HepG2 (cell line): ENCODE measurements around the gene SCEL.

Experiments used
- CTCF ChIP-seq: sonication (generic); formaldehyde crosslinking; IDR thresholded peaks from 2 replicates; pipeline ENCODE4 v1.5.0; 2020; ENCODE audit warnings: mild to moderate bottlenecking, missing genetic modification reagents, moderate library complexity
- MYC ChIP-seq: sonication (generic); formaldehyde crosslinking; IDR thresholded peaks from 2 replicates; pipeline ENCODE4 v1.9.0; 2021; ENCODE audit warnings: missing genetic modification reagents, borderline replicate concordance
- POLR2AphosphoS5 ChIP-seq: IDR thresholded peaks from 2 replicates; pipeline ENCODE4 v1.6.1; 2012; ENCODE audit warnings: low read depth, low read length
- SMC3 ChIP-seq: IDR thresholded peaks from 2 replicates; pipeline ENCODE4 v1.6.1; 2011; ENCODE audit warnings: low read length, improper control_type of control experiment
- ZNF24 ChIP-seq: fragments of 450-650 bp; IDR thresholded peaks from 2 replicates; pipeline ENCODE4 v1.6.1; 2017; ENCODE audit warnings: antibody characterized with exemption, mild to moderate bottlenecking
- TF ChIP-seq, protein P1 (sequence below): sonication (generic); formaldehyde crosslinking; IDR thresholded peaks from 2 replicates; pipeline ENCODE4 v1.8.1; 2023; ENCODE audit warnings: missing genetic modification reagents, inconsistent platforms, borderline replicate concordance

GRCh38 chr13:77637588-77637987 is 102.1 kb downstream of the SCEL start:
- no peak for TF ChIP-seq ZNF24
- TF ChIP-seq POLR2AphosphoS5: no peak
- no peak for TF ChIP-seq SMC3
- TF ChIP-seq, protein P1, sequence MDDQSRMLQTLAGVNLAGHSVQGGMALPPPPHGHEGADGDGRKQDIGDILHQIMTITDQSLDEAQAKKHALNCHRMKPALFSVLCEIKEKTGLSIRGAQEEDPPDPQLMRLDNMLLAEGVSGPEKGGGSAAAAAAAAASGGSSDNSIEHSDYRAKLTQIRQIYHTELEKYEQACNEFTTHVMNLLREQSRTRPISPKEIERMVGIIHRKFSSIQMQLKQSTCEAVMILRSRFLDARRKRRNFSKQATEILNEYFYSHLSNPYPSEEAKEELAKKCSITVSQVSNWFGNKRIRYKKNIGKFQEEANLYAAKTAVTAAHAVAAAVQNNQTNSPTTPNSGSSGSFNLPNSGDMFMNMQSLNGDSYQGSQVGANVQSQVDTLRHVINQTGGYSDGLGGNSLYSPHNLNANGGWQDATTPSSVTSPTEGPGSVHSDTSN (CRISPR knock-in tag): no peak
- TF ChIP-seq CTCF (CRISPR knock-in tag): no peak
- TF ChIP-seq MYC: no peak
